ENCODE measurements around the gene GARS1. TPM values are rescaled to one million over a fixed set of nuclear protein-coding genes. Genes with fewer than 3 reads are reported as not detected.
A peak's percentile ranks its signal among the peaks of the same experiment; 100 is the strongest.
"Not testable (repeated sequence)": the region's sequence is repeated elsewhere in the genome, so short reads cannot be mapped to it uniquely, and the experiment has no call there.

GARS1 gene
- total and polyA plus RNA-seq, 8 donors = 71.2 to 131 (median 78.8) TPM

DNA sequence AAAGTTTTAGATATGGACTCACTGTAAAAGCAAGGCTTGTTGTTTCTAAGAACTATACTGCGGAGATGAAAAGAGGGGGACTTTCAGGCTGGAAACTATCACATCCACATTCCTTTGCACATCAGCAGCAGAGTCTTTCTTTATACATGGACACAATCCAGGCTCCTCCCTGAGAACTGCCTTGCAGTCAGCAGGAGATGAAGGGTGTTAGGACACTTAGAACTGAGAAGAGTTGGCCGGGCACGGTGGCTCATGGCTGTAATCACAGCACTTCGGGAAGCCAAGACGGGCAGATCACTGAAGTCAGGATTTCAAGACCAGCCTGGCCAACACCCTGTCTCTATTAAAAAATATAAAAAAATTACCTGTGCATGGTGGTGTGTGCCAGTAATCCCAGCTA, 9.7 kb upstream of the GARS1 start:
- DNase-seq (peak in 1 of 4 donors; percentile 78), ATAC-seq (no peak)
- TF ChIP-seq, protein P1, sequence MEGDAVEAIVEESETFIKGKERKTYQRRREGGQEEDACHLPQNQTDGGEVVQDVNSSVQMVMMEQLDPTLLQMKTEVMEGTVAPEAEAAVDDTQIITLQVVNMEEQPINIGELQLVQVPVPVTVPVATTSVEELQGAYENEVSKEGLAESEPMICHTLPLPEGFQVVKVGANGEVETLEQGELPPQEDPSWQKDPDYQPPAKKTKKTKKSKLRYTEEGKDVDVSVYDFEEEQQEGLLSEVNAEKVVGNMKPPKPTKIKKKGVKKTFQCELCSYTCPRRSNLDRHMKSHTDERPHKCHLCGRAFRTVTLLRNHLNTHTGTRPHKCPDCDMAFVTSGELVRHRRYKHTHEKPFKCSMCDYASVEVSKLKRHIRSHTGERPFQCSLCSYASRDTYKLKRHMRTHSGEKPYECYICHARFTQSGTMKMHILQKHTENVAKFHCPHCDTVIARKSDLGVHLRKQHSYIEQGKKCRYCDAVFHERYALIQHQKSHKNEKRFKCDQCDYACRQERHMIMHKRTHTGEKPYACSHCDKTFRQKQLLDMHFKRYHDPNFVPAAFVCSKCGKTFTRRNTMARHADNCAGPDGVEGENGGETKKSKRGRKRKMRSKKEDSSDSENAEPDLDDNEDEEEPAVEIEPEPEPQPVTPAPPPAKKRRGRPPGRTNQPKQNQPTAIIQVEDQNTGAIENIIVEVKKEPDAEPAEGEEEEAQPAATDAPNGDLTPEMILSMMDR (IDR thresholded peaks at IDR 0.05) = no peak
- Histone ChIP-seq H3K4me1 (no peaks in the 10 kb centered on the region), H3K27me3 (no peaks in the 10 kb centered on the region), H3K4me3 (no peak overlapping the region), H3K36me3 (peaks cover 0 to 60% of the 10 kb centered on the region in 2 donors), H3K9me3 (peaks cover 0 to 3% of the 10 kb centered on the region in 2 donors), H3K27ac (no peak overlapping the region)
- intact Hi-C loops (cut with DNase I) = no loop called here

DNA sequence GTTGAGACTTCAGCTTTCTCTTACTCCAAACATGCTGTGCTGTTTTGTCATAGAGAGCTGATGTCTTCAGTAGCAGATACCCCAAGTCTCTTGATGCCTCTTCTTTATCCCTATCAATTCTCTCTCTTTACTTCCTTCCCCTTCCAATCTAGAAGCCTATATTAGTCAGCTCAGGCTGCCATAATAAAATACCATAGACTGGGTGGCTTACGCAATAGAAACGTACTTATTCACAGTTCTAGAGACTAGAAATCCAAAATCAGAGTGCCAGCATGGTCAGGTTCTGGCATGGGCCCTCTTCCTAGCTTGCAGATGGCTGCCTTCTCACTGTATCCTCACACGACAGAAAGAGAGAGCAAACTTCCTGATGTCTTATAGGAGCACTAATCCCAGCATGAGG, 9.0 kb upstream of the GARS1 start:
- no peak for DNase-seq
- Histone ChIP-seq H3K36me3 (peaks cover 0 to 53% of the 10 kb centered on the region in 2 donors), H3K27ac (no peak overlapping the region), H3K27me3 (no peaks in the 10 kb centered on the region), H3K4me1 (no peaks in the 10 kb centered on the region), H3K9me3 (peaks cover 0 to 3% of the 10 kb centered on the region in 2 donors), H3K4me3 (no peak overlapping the region)
- TF ChIP-seq, protein P1 (IDR thresholded peaks at IDR 0.05) = no peak
- intact Hi-C loops (cut with DNase I) = no loop called here
- no peak for ATAC-seq

DNA sequence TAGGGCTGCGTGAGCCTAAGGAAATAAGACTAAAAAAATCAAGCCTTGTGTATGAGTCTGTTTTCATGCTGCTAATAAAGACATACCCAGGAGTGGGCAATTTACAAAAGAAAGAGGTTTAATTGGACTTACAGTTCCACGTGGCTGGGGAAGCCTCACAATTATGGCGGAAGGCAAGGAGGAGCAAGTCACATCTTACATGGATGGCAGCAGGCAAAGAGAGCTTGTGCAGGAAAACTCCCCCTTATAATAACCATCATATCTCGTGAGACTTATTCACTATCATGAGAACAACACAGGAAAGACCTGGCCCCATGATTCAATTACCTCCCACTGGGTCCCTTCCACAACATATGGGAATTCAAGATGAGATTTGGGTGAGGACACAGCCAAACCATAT, 7.1 kb upstream of the GARS1 start:
- H3K4me3 ChIP-seq; H3K4me1 ChIP-seq; ATAC-seq; DNase-seq; H3K27ac ChIP-seq; H3K9me3 ChIP-seq; H3K27me3 ChIP-seq; intact Hi-C loops (cut with DNase I): not testable (repeated sequence)
- peaks cover 0 to 34% of the 10 kb centered on the region in 2 donors for H3K36me3 ChIP-seq

DNA sequence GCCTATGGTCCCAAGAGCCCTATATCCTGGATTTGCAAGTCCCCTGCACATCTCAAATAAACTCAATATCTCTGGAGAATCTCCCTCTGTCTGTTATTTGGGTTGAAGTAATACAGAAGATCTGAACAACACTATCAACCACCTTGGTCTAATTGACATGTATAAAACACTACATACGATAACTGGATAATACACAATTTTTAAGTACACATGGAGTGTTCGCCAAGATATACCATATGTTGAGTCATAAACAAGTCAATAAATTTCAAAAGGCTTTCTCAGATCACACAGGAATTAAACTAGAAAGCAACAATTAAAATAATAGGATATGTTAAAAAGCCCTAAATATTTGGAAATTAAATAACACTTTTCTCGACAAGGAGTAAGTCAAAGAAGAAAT, 5.6 kb upstream of the GARS1 start:
- H3K9me3 ChIP-seq = peaks cover 0 to 3% of the 10 kb centered on the region in 2 donors
- no peak overlapping the region for H3K4me3 ChIP-seq
- peaks cover 0 to 18% of the 10 kb centered on the region in 2 donors for H3K36me3 ChIP-seq
- H3K4me1 ChIP-seq = peaks cover 8 to 15% of the 10 kb centered on the region in 2 donors
- no peak for ATAC-seq
- H3K27ac ChIP-seq = no peak overlapping the region
- TF ChIP-seq, protein P1 (IDR thresholded peaks at IDR 0.05) = no peak
- intact Hi-C loops (cut with DNase I) = no loop called here
- no peak for DNase-seq
- no peaks in the 10 kb centered on the region for H3K27me3 ChIP-seq

DNA sequence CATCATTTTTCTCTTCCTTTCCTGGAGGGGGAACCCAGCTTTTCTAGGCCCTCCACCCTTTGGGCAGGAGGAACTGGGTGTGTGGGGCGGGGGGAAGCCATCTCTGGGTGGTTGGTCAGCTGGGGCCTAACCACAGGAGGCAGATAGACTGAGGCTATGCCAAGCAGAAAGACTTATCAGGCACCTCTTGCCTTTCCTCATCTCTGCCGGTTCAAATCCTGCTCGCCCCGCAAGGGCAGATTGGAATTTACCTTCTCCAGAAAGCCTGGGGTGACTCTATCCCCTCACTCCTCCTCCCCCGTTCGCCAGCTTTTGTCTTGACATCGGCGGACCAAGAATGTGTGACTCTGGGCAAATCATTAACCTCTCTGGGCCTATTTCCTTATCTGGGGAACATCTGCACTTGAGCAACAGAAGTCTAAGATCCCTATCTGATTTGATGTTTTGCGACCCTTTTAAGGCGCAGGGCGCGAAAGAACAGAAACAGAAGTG, 584 bp upstream of the GARS1 start:
- TF ChIP-seq, protein P1 (IDR thresholded peaks at IDR 0.05) = no peak
- intact Hi-C loops (cut with DNase I) = no loop called here
- DNase-seq = peak in 1 of 4 donors; percentile 41

More for the DNA sequence above, 584 bp upstream of the GARS1 start:
- peak overlapping the region; percentile 63 to 96 for H3K4me3 ChIP-seq
- no peaks in the 10 kb centered on the region for H3K27me3 ChIP-seq
- no peaks in the 10 kb centered on the region for H3K9me3 ChIP-seq
- ATAC-seq = peak; percentile 57
- H3K27ac ChIP-seq = peak overlapping the region; percentile 97 to 98
- H3K36me3 ChIP-seq = peaks cover 0 to 7% of the 10 kb centered on the region in 2 donors
- peaks cover 16 to 49% of the 10 kb centered on the region in 2 donors for H3K4me1 ChIP-seq

Data from left lung (tissue), 10 donors.